Stimulated activated naive CD4-positive, alpha-beta T cell (primary cell): ENCODE results near the gene AAGAB.
"Not testable (repeated sequence)": the region's sequence is repeated elsewhere in the genome, so short reads cannot be mapped to it uniquely, and the experiment has no call there.

Experiments
- DNase-seq, 6 experiments: peaks; one replicate each; lab custom pipeline; 2025; lab: John Stamatoyannopoulos, UW

Gene AAGAB

DNA sequence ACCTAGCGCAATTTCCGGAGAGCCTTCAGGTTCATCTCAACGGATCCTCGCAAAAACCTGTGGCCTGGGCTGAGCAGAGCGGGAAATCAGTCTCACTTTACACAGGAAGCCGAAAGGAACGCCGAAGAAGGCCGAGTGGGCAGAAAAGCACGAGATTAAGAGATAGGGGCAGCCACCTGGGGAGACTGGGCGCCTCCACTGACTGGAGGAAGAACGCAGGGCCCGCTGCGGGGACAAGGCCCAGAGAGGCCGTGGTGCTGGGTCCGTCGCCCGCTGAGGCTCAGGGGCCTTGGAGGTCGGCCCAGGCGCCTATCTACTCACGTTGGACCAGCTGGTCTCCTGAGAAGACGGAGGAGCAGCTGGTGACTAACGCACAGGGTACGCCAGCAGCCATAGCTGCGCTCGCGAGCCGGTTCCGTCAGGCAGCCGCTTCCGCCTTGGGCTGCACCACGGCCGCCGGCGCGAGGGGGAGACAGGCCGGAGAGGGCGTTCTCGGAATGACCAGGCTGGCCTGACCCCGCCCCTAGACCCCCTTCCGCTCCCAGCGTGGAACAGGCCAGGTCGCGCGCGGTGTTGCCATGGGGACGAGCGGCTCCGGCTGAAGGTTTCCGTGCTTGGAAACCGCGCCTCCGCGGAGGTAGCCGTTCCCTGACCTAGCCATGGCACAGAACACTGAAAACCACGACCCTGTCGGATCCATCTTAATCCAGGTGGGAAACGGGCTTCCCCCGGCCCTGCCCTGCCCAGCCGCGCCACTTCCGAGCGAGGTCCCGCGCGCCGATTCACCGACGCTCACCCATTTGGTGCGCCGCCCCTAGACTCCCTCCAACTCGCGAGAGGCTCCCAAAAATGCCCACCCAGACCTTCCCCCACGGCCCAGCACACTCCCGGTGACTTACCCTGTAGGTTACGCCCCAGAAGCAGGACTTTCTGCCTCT is at the start of gene AAGAB, which contains the start of gene IQCH:
AAGAB (minus strand) TSS at position 424 of the 938 bp plus-strand sequence; CDS start at position 394, 30 bp downstream.
IQCH (plus strand) TSS at position 549 of the 938 bp plus-strand sequence; CDS start at position 660, 111 bp downstream.
- DNase-seq = peak; percentile 82 to 92 (median 88)

- DNase-seq = peak in 3 of 6 experiments; percentile 14 to 55 (median 49)
Observed at GRCh38 chr15:67303490-67304363, 49.3 kb upstream of the AAGAB start.

- no peak for DNase-seq
Observed at GRCh38 chr15:67300266-67301025, 46.0 kb upstream of the AAGAB start.

- DNase-seq = no peak
Observed at GRCh38 chr15:67296684-67297083, 42.2 kb upstream of the AAGAB start.

GRCh38 chr15:67296188-67296587 is 41.7 kb upstream of the AAGAB start:
- no peak for DNase-seq

DNA sequence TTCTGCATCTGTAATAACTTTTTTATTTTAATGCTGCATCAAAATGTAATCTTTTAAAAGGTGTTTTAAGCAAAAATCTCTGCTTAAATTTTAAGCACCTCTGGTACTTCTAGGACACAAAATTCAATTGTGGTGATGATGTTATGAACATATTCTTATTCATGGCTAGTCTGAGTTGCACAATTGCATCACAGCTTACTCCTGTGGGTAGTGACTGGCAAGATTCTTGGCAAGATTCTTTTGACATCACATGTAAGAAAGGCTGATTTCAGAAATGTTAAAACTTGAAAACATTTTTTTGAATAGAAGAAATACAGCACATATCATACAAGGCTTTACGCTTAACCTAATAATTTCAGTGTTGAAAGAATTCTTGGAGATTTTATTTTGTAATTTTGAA is 35.9 kb upstream of the AAGAB start:
- no peak for DNase-seq

DNA sequence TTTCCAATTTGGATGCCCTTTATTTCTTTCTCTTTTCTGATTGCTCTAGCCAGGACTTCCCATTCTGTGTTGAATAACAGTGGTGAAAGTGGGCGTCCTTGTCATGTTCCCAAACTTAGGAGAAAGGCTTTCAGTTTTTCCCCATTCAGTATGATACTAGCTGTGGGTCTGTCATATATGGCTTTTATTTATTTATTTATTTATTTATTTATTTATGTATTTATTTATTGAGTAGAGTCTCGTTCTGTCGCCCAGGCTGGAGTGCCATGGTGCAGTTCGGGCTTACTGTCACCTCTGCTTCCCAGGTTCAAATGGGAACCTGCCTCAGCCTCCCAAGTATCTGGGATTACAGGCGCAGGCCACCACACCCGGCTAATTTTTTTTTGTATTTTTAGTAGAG is 31.9 kb upstream of the AAGAB start:
- not testable (repeated sequence) for DNase-seq

- not testable (repeated sequence) for DNase-seq
Observed at GRCh38 chr15:67285625-67286024, 31.2 kb upstream of the AAGAB start.

DNA sequence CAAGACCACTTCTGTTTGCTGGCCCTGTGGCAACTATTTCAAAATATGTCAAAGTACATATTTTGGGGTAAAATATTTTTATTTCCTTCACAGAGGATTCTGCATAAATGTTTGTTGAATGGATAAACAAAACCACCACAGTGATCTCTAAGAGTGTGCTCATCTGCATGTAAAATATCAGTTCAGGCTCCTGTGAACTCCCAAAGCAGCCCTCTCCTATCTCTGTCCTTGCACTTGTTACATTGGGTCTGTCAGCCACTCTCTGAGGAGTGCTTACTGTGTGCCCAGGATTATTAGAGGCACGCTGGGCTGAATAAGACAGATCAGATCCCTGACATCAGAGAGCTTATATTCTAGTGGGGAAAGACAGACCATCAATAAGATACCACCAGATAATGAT is 27.3 kb upstream of the AAGAB start:
- no peak for DNase-seq

DNA sequence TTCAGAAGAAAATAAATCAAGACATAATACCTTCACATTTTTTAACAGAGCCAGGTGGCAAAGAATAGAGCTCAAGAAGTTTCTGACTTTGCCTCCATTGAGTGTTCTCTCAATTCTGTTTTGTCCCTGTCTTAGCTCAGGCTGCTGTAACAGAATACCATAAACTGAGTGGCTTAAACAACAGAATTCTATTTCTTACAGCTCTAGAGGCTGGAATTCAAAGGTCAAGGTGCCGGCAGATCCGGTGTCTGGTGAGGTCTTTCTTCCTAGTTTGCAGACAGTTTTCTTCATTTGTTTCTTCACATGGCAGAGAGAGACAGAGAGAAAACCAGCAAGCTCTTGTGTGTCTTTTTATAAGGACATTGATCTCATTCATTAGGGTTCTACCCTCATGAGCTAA is 25.8 kb upstream of the AAGAB start:
- no peak for DNase-seq

GRCh38 chr15:67276666-67277065 is 22.2 kb upstream of the AAGAB start:
- no peak for DNase-seq

- no peak for DNase-seq
Observed at GRCh38 chr15:67274236-67274635, 19.8 kb upstream of the AAGAB start.

- DNase-seq = no peak
Observed at GRCh38 chr15:67267951-67268941, 13.8 kb upstream of the AAGAB start.

DNA sequence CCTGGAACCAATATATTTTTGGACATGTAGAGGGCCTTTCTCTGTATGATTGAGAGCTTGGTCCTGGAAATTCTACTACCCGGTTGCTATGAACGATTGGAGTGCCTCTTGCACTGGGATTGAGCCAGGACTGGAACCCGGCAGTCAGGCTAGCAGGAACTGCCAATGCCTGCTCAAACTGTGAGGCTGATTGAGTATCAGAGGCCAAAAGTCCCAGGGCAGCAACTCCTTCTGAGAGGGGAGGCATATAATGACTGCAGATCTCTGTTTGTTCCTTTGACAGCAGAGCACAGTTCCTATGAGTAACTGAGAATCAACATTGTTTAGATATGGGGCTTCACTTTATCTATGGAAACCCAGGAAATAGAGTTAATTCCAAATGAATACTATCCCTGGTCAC is 13.0 kb upstream of the AAGAB start:
- DNase-seq = no peak

DNA sequence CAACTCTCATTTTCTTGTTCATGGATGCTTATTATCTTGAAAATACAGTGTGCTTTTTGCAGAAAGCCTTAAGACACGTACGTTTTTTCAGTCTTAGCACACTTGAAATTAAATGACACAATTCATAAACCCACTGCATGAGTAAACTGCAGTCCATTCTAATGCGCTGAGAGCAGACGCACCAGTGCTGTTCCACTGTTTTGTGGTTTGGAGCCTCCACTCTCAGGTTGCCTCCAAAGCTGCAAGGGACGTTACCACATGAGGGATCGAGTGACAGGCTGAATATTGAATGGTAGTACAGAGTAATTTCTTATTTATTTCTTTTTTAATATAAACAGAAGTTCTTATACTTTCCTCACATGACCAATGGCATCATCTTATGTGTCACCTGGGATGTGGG is 12.4 kb upstream of the AAGAB start:
- no peak for DNase-seq

- DNase-seq = no peak
Observed at GRCh38 chr15:67259806-67260205, 5.3 kb upstream of the AAGAB start.

GRCh38 chr15:67259379-67259778 is 4.9 kb upstream of the AAGAB start:
- no peak for DNase-seq

DNA sequence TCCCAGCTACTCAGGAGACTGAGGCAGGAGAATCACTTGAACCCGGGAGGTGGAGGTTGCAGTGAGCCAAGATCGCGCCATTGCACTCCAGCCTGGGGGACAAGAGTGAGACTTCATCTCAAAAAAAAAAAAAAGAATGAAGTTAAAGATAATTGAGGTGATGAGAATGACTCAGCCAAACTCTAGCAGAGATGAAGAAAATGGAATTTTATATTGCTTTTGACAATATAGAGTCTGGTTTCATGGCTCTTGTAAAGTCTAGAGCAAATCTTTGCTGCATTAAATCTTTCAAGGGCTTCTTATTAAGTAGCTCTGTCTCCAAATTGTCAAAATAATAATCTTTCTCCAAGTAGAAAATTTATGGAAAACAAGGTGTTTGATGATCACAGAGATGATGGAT is 4.0 kb upstream of the AAGAB start:
- DNase-seq = not testable (repeated sequence)

DNA sequence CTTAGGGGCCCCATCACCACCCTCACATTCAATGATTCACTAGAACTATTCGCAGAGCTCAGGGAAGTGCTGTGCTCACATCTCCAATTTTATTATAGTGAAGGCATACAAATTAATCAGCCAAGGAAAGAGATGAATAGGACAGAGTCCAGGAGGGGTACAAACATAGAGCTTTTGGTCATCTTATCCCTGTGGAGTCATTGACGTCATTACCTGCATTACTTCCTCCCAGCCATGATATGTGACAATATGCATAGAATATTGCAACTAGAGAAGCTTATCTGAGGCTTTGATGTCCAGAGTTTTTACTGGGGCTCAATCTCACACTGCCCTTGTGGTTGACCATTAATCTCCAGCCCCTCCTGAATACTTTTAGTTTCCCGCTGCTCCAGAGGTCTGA is 1.6 kb upstream of the AAGAB start:
- DNase-seq = no peak

DNA sequence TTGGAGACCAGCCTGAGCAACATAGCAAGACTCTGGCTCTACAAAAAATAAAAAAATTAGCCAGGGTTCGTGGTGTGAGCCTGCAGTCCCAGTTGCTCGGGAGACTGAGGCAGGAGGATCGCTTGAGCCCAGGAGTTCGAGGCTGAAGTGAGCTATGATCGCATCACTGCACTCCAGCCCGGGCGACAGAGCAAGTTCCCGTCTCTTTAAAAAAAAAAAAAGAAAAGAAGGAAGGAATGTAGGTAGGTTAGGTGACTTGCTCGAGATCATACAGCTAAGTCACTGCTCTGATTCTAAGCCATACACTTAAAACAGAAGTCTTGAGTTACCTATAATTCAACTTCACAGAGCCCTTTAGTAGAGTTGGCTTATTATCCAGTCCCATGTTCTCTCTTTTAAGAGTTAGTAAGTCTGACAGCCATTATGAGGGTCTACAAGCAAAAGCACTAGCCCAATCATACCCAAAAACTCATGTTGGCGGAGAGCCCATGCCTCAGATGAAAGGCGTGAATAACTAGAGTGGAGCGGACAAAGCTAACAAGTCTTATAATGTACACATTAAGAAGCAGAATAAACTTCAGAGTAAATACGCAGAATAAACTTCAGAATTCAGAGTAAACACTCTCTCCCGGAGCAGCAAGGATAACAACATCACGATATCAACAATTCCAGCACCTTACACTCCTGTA is 768 bp downstream of the AAGAB start:
- peak in 1 of 6 experiments; percentile 33 for DNase-seq
